IMR-90 (cell line): Measurements from ENCODE around the gene IL22RA2. TPM values are rescaled to one million over a fixed set of nuclear protein-coding genes. Genes with fewer than 3 reads are reported as not detected.

Source experiments
- ATAC-seq: fragments of 200-7000 bp; cut with Tn5 transposase; 2 replicates; pipeline ENCODE4 v1.9.1; 2020; ENCODE audit warnings: low read depth, mild to moderate bottlenecking, moderate library complexity
- BruUV-seq: library from RNA; stranded (reverse); fragments of 400-500 nt; replicated peaks from 2 replicates; lab custom pipeline; 2021; lab: Mats Ljungman, UMichigan
- CTCF ChIA-PET: fragments of 300-600 bp; formaldehyde crosslinking; extraction: SDS; loops from one replicate; lab custom pipeline; 2021; ENCODE audit warnings: antibody characterized with exemption; lab: Yijun Ruan, JAX
- POLR2A ChIA-PET: fragments of 300-600 bp; sonication (Branson Sonifier 250); formaldehyde crosslinking; loops from one replicate; lab custom pipeline; 2022; ENCODE audit warnings: antibody characterized with exemption; ENCODE audit not compliant: unreplicated experiment; lab: Charles Lee
- DNase-seq: peaks from one replicate; pipeline ENCODE4 v3.0.0; 2013
- H2AFZ ChIP-seq: replicated peaks from 2 replicates; pipeline ENCODE3; 2013; ENCODE audit warnings: low read length, mild to moderate bottlenecking; ENCODE audit not compliant: poor library complexity
- H2AK5ac ChIP-seq: 2 replicates; pipeline ENCODE4 v1.6.1; 2013; ENCODE audit warnings: low read depth, low read length, inconsistent platforms
- H2AK9ac ChIP-seq: replicated peaks from 2 replicates; pipeline ENCODE3; 2013; ENCODE audit warnings: mild to moderate bottlenecking, low read depth, low read length, moderate library complexity; ENCODE audit not compliant: poor library complexity
- H2BK120ac ChIP-seq: 2 replicates; pipeline ENCODE4 v1.6.1; 2013; ENCODE audit warnings: low read depth, low read length, inconsistent platforms
- H2BK15ac ChIP-seq: 3 replicates; pipeline ENCODE4 v1.6.1; 2013; ENCODE audit warnings: low read depth, low read length, inconsistent platforms
- H2BK20ac ChIP-seq: 2 replicates; pipeline ENCODE4 v1.6.1; 2013; ENCODE audit warnings: low read depth, mild to moderate bottlenecking, inconsistent platforms, low read length, moderate library complexity
- H2BK5ac ChIP-seq: 2 replicates; pipeline ENCODE4 v1.6.1; 2013; ENCODE audit warnings: mild to moderate bottlenecking, low read depth, low read length, inconsistent platforms; ENCODE audit not compliant: poor library complexity, severe bottlenecking
- H3K14ac ChIP-seq: replicated peaks from 2 replicates; pipeline ENCODE4 v1.6.1; 2013; ENCODE audit warnings: low read depth, low read length, inconsistent platforms
- H3K18ac ChIP-seq: 2 replicates; pipeline ENCODE4 v1.6.1; 2013; ENCODE audit warnings: low read depth, low read length, control low read depth
- H3K23ac ChIP-seq: 2 replicates; pipeline ENCODE4 v1.6.1; 2013; ENCODE audit warnings: low read depth, low read length, inconsistent platforms
- H3K27ac ChIP-seq: 2 replicates; pipeline ENCODE4 v1.5.1; 2013; ENCODE audit warnings: mild to moderate bottlenecking, control low read depth, low read length; ENCODE audit not compliant: insufficient read depth
- H3K27me3 ChIP-seq: 2 replicates; pipeline ENCODE4 v1.6.1; 2013; ENCODE audit warnings: low read length; ENCODE audit not compliant: control insufficient read depth, insufficient read depth
- H3K36me3 ChIP-seq: 2 replicates; pipeline ENCODE4 v1.6.1; 2013; ENCODE audit warnings: low read length, mixed read lengths; ENCODE audit not compliant: control insufficient read depth, insufficient read depth
- H3K4ac ChIP-seq: 2 replicates; pipeline ENCODE4 v1.6.1; 2013; ENCODE audit warnings: low read depth, low read length, inconsistent platforms
- H3K4me1 ChIP-seq: 2 replicates; pipeline ENCODE4 v1.6.1; 2013; ENCODE audit warnings: low read length, mixed read lengths; ENCODE audit not compliant: control insufficient read depth, insufficient read depth
- H3K4me2 ChIP-seq: 2 replicates; pipeline ENCODE4 v1.6.1; 2013; ENCODE audit warnings: low read depth, mild to moderate bottlenecking, control low read depth, low read length, moderate library complexity
- H3K4me3 ChIP-seq: 2 replicates; pipeline ENCODE4 v1.5.1; 2013; ENCODE audit warnings: low read depth, mild to moderate bottlenecking, control low read depth, low read length, moderate library complexity; ENCODE audit not compliant: insufficient read depth
- H3K56ac ChIP-seq: 2 replicates; pipeline ENCODE4 v1.6.1; 2013; ENCODE audit warnings: low read length, inconsistent platforms; ENCODE audit not compliant: insufficient read depth; ENCODE audit errors: extremely low read depth
- H3K79me1 ChIP-seq, 2 experiments: 2 replicates each; pipeline ENCODE4 v1.6.1; 2013; ENCODE audit warnings: low read length in 2 of 2, inconsistent platforms in 1 of 2, low read depth in 1 of 2
- H3K9ac ChIP-seq: 2 replicates; pipeline ENCODE4 v1.6.1; 2013; ENCODE audit warnings: low read depth, low read length, control low read depth
- H3K9me1 ChIP-seq: 2 replicates; pipeline ENCODE4 v1.6.1; 2013; ENCODE audit warnings: low read length, inconsistent platforms; ENCODE audit not compliant: insufficient read depth
- H3K9me3 ChIP-seq: 2 replicates; pipeline ENCODE4 v1.6.1; 2013; ENCODE audit warnings: low read length; ENCODE audit not compliant: control insufficient read depth, insufficient read depth
- H4K20me1 ChIP-seq: 2 replicates; pipeline ENCODE4 v1.6.1; 2013; ENCODE audit warnings: low read length, inconsistent platforms; ENCODE audit not compliant: insufficient read depth
- H4K5ac ChIP-seq: 2 replicates; pipeline ENCODE4 v1.6.1; 2013; ENCODE audit warnings: mild to moderate bottlenecking, low read depth, low read length, control low read depth
- H4K8ac ChIP-seq, 2 experiments: 2 replicates each; pipeline ENCODE4 v1.6.1; 2013; ENCODE audit warnings: low read depth in 2 of 2, low read length in 2 of 2, control low read depth in 1 of 2, inconsistent platforms in 1 of 2
- H4K91ac ChIP-seq: 2 replicates; pipeline ENCODE4 v1.6.1; 2013; ENCODE audit warnings: low read depth, low read length, inconsistent platforms; ENCODE audit not compliant: insufficient read depth
- CTCF ChIP-seq: conservative IDR thresholded peaks from 2 replicates; pipeline ENCODE4 v1.5.1; 2012; ENCODE audit warnings: mild to moderate bottlenecking, low read depth, low read length, improper control_type of control experiment
- MXI1 ChIP-seq: IDR thresholded peaks from 2 replicates; pipeline ENCODE4 v1.6.1; 2012; ENCODE audit warnings: low read depth, mild to moderate bottlenecking, low read length, moderate library complexity, borderline replicate concordance
- SMC3 ChIP-seq: fragments of 150-350 bp; IDR thresholded peaks from 2 replicates; pipeline ENCODE4 v1.6.1; 2016; ENCODE audit warnings: low read depth, mild to moderate bottlenecking, antibody characterized with exemption, low read length, moderate library complexity
- WGBS, 2 experiments: methylation state at CpG; one replicate each; pipeline versions ENCODE4 v1.1.5 to v1.1.7; 2013; ENCODE audit warnings: missing lambda C conversion rate in 2 of 2; ENCODE audit not compliant: insufficient read length in 1 of 2; ENCODE audit errors: extremely low coverage in 2 of 2; 5-methylcytosine and 5-hydroxymethylcytosine counted together
- dilution Hi-C: fragments of 300-500 bp; cut with HindIII; formaldehyde crosslinking; loops from one replicate; pipeline ENCODE4 v1.14.3; 2018; ENCODE audit warnings: low sequenced_read_pairs; ENCODE audit not compliant: unreplicated experiment
- in situ Hi-C: fragments of 300-500 bp; cut with MboI; formaldehyde crosslinking; loops from 3 replicates; pipeline ENCODE4 v1.14.3; 2019; ENCODE audit warnings: low sequenced_read_pairs, inconsistent platforms, mixed read lengths
- intact Hi-C: fragments of 100-400 bp; cut with micrococcal nuclease; formaldehyde crosslinking; loops from 2 replicates; pipeline ENCODE4 v1.10.0; 2022
- polyA plus RNA-seq, 3 experiments: library from polyadenylated mRNA; depleted of rRNA; stranded (reverse); fragments of >200 nt; gene quantifications; 2 replicates each; pipeline ENCODE4 v1.2.3, GENCODE V29; 2012; ENCODE audit warnings: low replicate concordance in 1 of 3
- total RNA-seq: library from RNA; depleted of rRNA; stranded (reverse); fragments of >200 nt; gene quantifications from 2 replicates; pipeline ENCODE4 v1.2.3, GENCODE V29; 2012

IL22RA2 gene
- total and polyA plus RNA-seq, 2 of the 4 experiments (the other 2 are of a cell fraction), result not detected

DNA sequence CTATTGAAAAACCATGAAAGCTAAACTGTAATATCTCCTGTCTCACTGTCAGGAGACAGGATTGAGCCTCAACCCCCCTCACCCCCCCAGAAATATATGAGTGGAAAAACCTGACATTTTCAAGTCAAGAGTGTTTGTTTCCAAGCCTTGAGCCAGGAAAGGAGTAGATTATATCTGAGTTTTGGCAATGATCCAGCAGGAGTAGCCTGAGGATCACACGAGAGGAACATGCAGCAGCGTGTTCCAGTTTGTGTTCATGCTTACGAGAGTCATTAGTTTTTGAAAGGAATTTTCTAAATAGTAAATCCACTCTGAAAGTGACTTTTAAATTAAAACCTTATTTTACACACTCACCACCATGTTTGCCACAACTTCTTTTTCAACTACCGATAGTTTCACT is 15.8 kb downstream of the IL22RA2 start:
- Histone ChIP-seq H3K4me3 (no peak overlapping the region), H3K23ac (no peak overlapping the region), H4K20me1 (no peaks in the 10 kb centered on the region), H2AFZ (no peak overlapping the region), H3K27ac (no peak overlapping the region), H2BK5ac (no peak overlapping the region), H3K4ac (no peak overlapping the region), H3K9ac (no peak overlapping the region), H3K14ac (no peak overlapping the region), H4K8ac (no peak overlapping the region), H2BK120ac (no peak overlapping the region), H3K27me3 (no peaks in the 10 kb centered on the region; the same call in 1 of the 2 replicates), H3K9me3 (no peaks in the 10 kb centered on the region), H2BK15ac (no peak overlapping the region), H3K79me1 (no peaks in the 10 kb centered on the region), H3K56ac (no peak overlapping the region), H2BK20ac (no peak overlapping the region), H2AK5ac (no peak overlapping the region), H4K5ac (no peak overlapping the region), H3K36me3 (no peaks in the 10 kb centered on the region), H2AK9ac (no peak overlapping the region), H4K91ac (no peak overlapping the region), H3K4me1 (no peaks in the 10 kb centered on the region), H3K18ac (no peak overlapping the region), H3K9me1 (no peaks in the 10 kb centered on the region), H3K4me2 (no peak overlapping the region)
- BruUV-seq, result no TSS peak
- ChIA-PET CTCF (no interaction called here), POLR2A (no interaction called here)
- dilution Hi-C loops (no loop called here), intact Hi-C loops (no loop called here), in situ Hi-C loops (no loop called here)
- ATAC-seq (no peak), DNase-seq (no peak)
- WGBS, 2 experiments, result no CpG with 5 or more reads among the region's 4 CpGs
- TF ChIP-seq CTCF (no peak), MXI1 (no peak), SMC3 (no peak)
